GM18505 (cell line): ENCODE data around the gene NCR2.

ENCODE experiments used
- ATAC-seq: cut with Tn5 transposase; IDR thresholded peaks from one replicate; pipeline ENCODE4 v1.9.1; 2021; ENCODE audit not compliant: unreplicated experiment
- POLR2A ChIP-seq: IDR thresholded peaks from 4 replicates; pipeline ENCODE4 v1.6.1; 2011; ENCODE audit warnings: borderline replicate concordance; ENCODE audit not compliant: insufficient read depth, insufficient read length; ENCODE audit errors: extremely low read depth

NCR2 gene

GRCh38 chr6:41336824-41337223, 1.4 kb downstream of the NCR2 start:
- TF ChIP-seq POLR2A = no peak
- ATAC-seq = no peak

- TF ChIP-seq POLR2A = no peak
- no peak for ATAC-seq
These were observed 2.3 kb downstream of the NCR2 start for GRCh38 chr6:41337709-41338108.

- no peak for TF ChIP-seq POLR2A
- ATAC-seq = no peak
These were observed 3.3 kb downstream of the NCR2 start for GRCh38 chr6:41338659-41339058.

GRCh38 chr6:41341580-41341979, 6.2 kb downstream of the NCR2 start:
- no peak for TF ChIP-seq POLR2A
- no peak for ATAC-seq

GRCh38 chr6:41342241-41342640, 6.8 kb downstream of the NCR2 start:
- no peak for ATAC-seq
- no peak for TF ChIP-seq POLR2A

GRCh38 chr6:41343641-41344187, 8.3 kb downstream of the NCR2 start:
- ATAC-seq = no peak
- no peak for TF ChIP-seq POLR2A

- ATAC-seq = no peak
- TF ChIP-seq POLR2A = no peak
These were observed 9.5 kb downstream of the NCR2 start for GRCh38 chr6:41344876-41345275.

GRCh38 chr6:41345901-41346300, 10.5 kb downstream of the NCR2 start:
- TF ChIP-seq POLR2A = no peak
- ATAC-seq = no peak

GRCh38 chr6:41346441-41346840, 11.0 kb downstream of the NCR2 start:
- ATAC-seq = no peak
- no peak for TF ChIP-seq POLR2A

GRCh38 chr6:41347378-41348050, 12.1 kb downstream of the NCR2 start:
- no peak for TF ChIP-seq POLR2A
- no peak for ATAC-seq

GRCh38 chr6:41348934-41349333, 13.5 kb downstream of the NCR2 start:
- ATAC-seq = no peak

GRCh38 chr6:41352396-41352795, 17.0 kb downstream of the NCR2 start:
- no peak for TF ChIP-seq POLR2A
- ATAC-seq = no peak

More at GRCh38 chr6:41348934-41349333, 13.5 kb downstream of the NCR2 start:
- no peak for TF ChIP-seq POLR2A

GRCh38 chr6:41352907-41353306, 17.5 kb downstream of the NCR2 start:
- ATAC-seq = no peak
- no peak for TF ChIP-seq POLR2A

GRCh38 chr6:41353333-41353732, 17.9 kb downstream of the NCR2 start:
- no peak for TF ChIP-seq POLR2A
- no peak for ATAC-seq
